Peyer's patch (tissue), 4 donors: ENCODE results near the gene GALNT2. TPM values are rescaled to one million over a fixed set of nuclear protein-coding genes. Genes with fewer than 3 reads are reported as not detected.

Experiments
- DNase-seq, 3 donors: peaks; one replicate each; pipeline ENCODE4 v3.0.0-alpha.2; 2017 to 2019
- H3K27ac ChIP-seq, 4 donors: fragments of 200-600 bp; sonication (generic); one replicate each; pipeline ENCODE4 v1.5.1; 2016 to 2019
- H3K27me3 ChIP-seq, 2 donors: fragments of 200-600 bp; sonication (generic); one replicate each; pipeline ENCODE4 v1.5.1; 2019
- H3K36me3 ChIP-seq, 3 donors: fragments of 200-600 bp; sonication (generic); one replicate each; pipeline ENCODE4 v1.5.1; 2016 to 2019
- H3K4me1 ChIP-seq, 4 donors: fragments of 200-600 bp; sonication (generic); one replicate each; pipeline ENCODE4 v1.5.1; 2016 to 2019
- H3K4me3 ChIP-seq, 4 donors: fragments of 200-600 bp; sonication (generic); 1 replicate in 3 of 4; 2 replicates in 1 of 4; pipeline ENCODE4 v1.5.1; 2016 to 2019; ENCODE audit warnings: mild to moderate bottlenecking in 1 of 4
- H3K9me3 ChIP-seq, 4 donors: fragments of 200-600 bp; sonication (generic); one replicate each; pipeline ENCODE4 v1.5.1; 2016 to 2019; ENCODE audit warnings: mild to moderate bottlenecking in 1 of 4
- CTCF ChIP-seq, 6 experiments: fragments of 450-650 bp in 4 of 6; fragments of 200-600 bp in 2 of 6; sonication (generic) in 1 of 6; IDR thresholded peaks; one replicate each; pipeline ENCODE4 v1.5.1; 2017 to 2019; ENCODE audit warnings: antibody characterized with exemption in 6 of 6, mild to moderate bottlenecking in 3 of 6, moderate library complexity in 1 of 6
- POLR2A ChIP-seq, 2 donors: fragments of 450-650 bp; IDR thresholded peaks; one replicate each; pipeline ENCODE4 v1.5.1; 2017; ENCODE audit warnings: antibody characterized with exemption in 2 of 2, mild to moderate bottlenecking in 2 of 2, moderate library complexity in 2 of 2
- total RNA-seq, 4 donors: library from RNA; depleted of rRNA; stranded (reverse); fragments of >200 nt; gene quantifications; one replicate each; pipeline ENCODE4 v1.1.0, GENCODE V29; 2016

GALNT2 gene
- total RNA-seq, 4 donors from 2014 or later: 36.3 to 52.5 (median 43.6) TPM

GRCh38 chr1:230220478-230220877, 153.4 kb downstream of the GALNT2 start:
- DNase-seq: no peak
- H3K4me3 ChIP-seq: no peak overlapping the region
- H3K27me3 ChIP-seq: no peaks in the 10 kb centered on the region
- no peak for TF ChIP-seq POLR2A (IDR thresholded peaks at IDR 0.05)
- H3K27ac ChIP-seq: no peak overlapping the region
- no peaks in the 10 kb centered on the region for H3K36me3 ChIP-seq
- no peaks in the 10 kb centered on the region for H3K9me3 ChIP-seq
- peaks cover 0 to 10% (median 0%) of the 10 kb centered on the region in 4 donors for H3K4me1 ChIP-seq

GRCh38 chr1:230220907-230221306, 153.9 kb downstream of the GALNT2 start:
- H3K36me3 ChIP-seq: no peaks in the 10 kb centered on the region
- H3K27me3 ChIP-seq: no peaks in the 10 kb centered on the region
- peaks cover 0 to 5% (median 0%) of the 10 kb centered on the region in 4 donors for H3K4me1 ChIP-seq
- no peak overlapping the region for H3K4me3 ChIP-seq
- TF ChIP-seq CTCF (IDR thresholded peaks at IDR 0.05) (no peak), POLR2A (IDR thresholded peaks at IDR 0.05) (no peak)
- no peaks in the 10 kb centered on the region for H3K9me3 ChIP-seq
- H3K27ac ChIP-seq: no peak overlapping the region
- DNase-seq: no peak

- Histone ChIP-seq H3K4me1 (no peaks in the 10 kb centered on the region), H3K27me3 (no peaks in the 10 kb centered on the region), H3K9me3 (no peaks in the 10 kb centered on the region), H3K36me3 (no peaks in the 10 kb centered on the region), H3K27ac (peak overlapping the region in 1 of 4 donors; percentile 29), H3K4me3 (no peak overlapping the region)
- no peak for DNase-seq
- TF ChIP-seq POLR2A (IDR thresholded peaks at IDR 0.05): no peak
- no peak for TF ChIP-seq CTCF (IDR thresholded peaks at IDR 0.05)
These were observed 155.6 kb downstream of the GALNT2 start for GRCh38 chr1:230222678-230223077.

GRCh38 chr1:230224101-230224960, 157.3 kb downstream of the GALNT2 start:
- H3K27ac ChIP-seq: peak overlapping the region in 1 of 4 donors; percentile 7

GRCh38 chr1:230226007-230226800, 159.2 kb downstream of the GALNT2 start:
- DNase-seq: no peak
- H3K27ac ChIP-seq: no peak overlapping the region
- no peaks in the 10 kb centered on the region for H3K27me3 ChIP-seq
- H3K36me3 ChIP-seq: no peaks in the 10 kb centered on the region
- H3K9me3 ChIP-seq: no peaks in the 10 kb centered on the region
- H3K4me1 ChIP-seq: no peaks in the 10 kb centered on the region
- no peak overlapping the region for H3K4me3 ChIP-seq
- TF ChIP-seq CTCF (IDR thresholded peaks at IDR 0.05) (no peak), POLR2A (IDR thresholded peaks at IDR 0.05) (no peak)

More at GRCh38 chr1:230224101-230224960, 157.3 kb downstream of the GALNT2 start:
- H3K4me3 ChIP-seq: no peak overlapping the region
- H3K4me1 ChIP-seq: no peaks in the 10 kb centered on the region
- no peaks in the 10 kb centered on the region for H3K9me3 ChIP-seq
- no peak for DNase-seq
- no peak for TF ChIP-seq POLR2A (IDR thresholded peaks at IDR 0.05)
- TF ChIP-seq CTCF (IDR thresholded peaks at IDR 0.05): no peak
- H3K27me3 ChIP-seq: no peaks in the 10 kb centered on the region
- no peaks in the 10 kb centered on the region for H3K36me3 ChIP-seq

GRCh38 chr1:230226814-230227213, 159.8 kb downstream of the GALNT2 start:
- Histone ChIP-seq H3K4me1 (no peaks in the 10 kb centered on the region), H3K27ac (no peak overlapping the region), H3K27me3 (no peaks in the 10 kb centered on the region), H3K4me3 (no peak overlapping the region), H3K36me3 (no peaks in the 10 kb centered on the region), H3K9me3 (no peaks in the 10 kb centered on the region)
- DNase-seq: no peak
- TF ChIP-seq POLR2A (IDR thresholded peaks at IDR 0.05): no peak
- no peak for TF ChIP-seq CTCF (IDR thresholded peaks at IDR 0.05)
